HL-60/S4 treated with phorbol 12-myristate 13-acetate at 8.2 ng/mL for 4 days and 3 days (cell line): ENCODE data around the gene AR.

ENCODE experiments used
- in situ Hi-C: fragments of 300-500 bp; cut with MboI; formaldehyde crosslinking; loops from 2 replicates; pipeline ENCODE4 v1.15.0; 2022; ENCODE audit warnings: low sequenced_read_pairs

Gene AR

DNA sequence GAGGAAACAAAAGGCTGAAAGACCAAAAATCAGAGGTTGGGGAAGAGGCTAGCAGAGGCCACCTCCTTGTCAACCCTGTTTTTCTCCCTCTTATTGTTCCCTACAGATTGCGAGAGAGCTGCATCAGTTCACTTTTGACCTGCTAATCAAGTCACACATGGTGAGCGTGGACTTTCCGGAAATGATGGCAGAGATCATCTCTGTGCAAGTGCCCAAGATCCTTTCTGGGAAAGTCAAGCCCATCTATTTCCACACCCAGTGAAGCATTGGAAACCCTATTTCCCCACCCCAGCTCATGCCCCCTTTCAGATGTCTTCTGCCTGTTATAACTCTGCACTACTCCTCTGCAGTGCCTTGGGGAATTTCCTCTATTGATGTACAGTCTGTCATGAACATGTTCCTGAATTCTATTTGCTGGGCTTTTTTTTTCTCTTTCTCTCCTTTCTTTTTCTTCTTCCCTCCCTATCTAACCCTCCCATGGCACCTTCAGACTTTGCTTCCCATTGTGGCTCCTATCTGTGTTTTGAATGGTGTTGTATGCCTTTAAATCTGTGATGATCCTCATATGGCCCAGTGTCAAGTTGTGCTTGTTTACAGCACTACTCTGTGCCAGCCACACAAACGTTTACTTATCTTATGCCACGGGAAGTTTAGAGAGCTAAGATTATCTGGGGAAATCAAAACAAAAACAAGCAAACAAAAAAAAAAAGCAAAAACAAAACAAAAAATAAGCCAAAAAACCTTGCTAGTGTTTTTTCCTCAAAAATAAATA is 179.9 kb downstream of the AR start:
- in situ Hi-C loops, result no loop called here

DNA sequence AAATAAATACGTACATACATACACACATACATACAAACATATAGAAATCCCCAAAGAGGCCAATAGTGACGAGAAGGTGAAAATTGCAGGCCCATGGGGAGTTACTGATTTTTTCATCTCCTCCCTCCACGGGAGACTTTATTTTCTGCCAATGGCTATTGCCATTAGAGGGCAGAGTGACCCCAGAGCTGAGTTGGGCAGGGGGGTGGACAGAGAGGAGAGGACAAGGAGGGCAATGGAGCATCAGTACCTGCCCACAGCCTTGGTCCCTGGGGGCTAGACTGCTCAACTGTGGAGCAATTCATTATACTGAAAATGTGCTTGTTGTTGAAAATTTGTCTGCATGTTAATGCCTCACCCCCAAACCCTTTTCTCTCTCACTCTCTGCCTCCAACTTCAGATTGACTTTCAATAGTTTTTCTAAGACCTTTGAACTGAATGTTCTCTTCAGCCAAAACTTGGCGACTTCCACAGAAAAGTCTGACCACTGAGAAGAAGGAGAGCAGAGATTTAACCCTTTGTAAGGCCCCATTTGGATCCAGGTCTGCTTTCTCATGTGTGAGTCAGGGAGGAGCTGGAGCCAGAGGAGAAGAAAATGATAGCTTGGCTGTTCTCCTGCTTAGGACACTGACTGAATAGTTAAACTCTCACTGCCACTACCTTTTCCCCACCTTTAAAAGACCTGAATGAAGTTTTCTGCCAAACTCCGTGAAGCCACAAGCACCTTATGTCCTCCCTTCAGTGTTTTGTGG is 180.7 kb downstream of the AR start:
- in situ Hi-C loops, result no loop called here

DNA sequence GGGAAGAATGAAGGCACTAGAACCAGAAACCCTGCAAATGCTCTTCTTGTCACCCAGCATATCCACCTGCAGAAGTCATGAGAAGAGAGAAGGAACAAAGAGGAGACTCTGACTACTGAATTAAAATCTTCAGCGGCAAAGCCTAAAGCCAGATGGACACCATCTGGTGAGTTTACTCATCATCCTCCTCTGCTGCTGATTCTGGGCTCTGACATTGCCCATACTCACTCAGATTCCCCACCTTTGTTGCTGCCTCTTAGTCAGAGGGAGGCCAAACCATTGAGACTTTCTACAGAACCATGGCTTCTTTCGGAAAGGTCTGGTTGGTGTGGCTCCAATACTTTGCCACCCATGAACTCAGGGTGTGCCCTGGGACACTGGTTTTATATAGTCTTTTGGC is 181.7 kb downstream of the AR start:
- in situ Hi-C loops, result no loop called here

DNA sequence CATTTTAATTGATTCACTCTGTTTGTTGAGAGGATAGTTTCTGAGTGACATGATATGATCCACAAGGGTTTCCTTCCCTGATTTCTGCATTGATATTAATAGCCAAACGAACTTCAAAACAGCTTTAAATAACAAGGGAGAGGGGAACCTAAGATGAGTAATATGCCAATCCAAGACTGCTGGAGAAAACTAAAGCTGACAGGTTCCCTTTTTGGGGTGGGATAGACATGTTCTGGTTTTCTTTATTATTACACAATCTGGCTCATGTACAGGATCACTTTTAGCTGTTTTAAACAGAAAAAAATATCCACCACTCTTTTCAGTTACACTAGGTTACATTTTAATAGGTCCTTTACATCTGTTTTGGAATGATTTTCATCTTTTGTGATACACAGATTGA is 182.2 kb downstream of the AR start:
- in situ Hi-C loops, result no loop called here

DNA sequence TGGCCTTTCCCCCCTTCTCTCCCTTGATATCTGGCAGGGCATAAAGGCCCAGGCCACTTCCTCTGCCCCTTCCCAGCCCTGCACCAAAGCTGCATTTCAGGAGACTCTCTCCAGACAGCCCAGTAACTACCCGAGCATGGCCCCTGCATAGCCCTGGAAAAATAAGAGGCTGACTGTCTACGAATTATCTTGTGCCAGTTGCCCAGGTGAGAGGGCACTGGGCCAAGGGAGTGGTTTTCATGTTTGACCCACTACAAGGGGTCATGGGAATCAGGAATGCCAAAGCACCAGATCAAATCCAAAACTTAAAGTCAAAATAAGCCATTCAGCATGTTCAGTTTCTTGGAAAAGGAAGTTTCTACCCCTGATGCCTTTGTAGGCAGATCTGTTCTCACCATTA is 183.8 kb downstream of the AR start:
- in situ Hi-C loops, result no loop called here

DNA sequence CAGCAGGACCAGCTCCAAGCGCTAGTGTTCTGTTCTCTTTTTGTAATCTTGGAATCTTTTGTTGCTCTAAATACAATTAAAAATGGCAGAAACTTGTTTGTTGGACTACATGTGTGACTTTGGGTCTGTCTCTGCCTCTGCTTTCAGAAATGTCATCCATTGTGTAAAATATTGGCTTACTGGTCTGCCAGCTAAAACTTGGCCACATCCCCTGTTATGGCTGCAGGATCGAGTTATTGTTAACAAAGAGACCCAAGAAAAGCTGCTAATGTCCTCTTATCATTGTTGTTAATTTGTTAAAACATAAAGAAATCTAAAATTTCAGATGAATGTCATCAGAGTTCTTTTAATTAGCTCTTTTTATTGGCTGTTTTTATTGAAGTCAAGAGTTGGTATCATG is 186.5 kb downstream of the AR start:
- in situ Hi-C loops, result no loop called here

DNA sequence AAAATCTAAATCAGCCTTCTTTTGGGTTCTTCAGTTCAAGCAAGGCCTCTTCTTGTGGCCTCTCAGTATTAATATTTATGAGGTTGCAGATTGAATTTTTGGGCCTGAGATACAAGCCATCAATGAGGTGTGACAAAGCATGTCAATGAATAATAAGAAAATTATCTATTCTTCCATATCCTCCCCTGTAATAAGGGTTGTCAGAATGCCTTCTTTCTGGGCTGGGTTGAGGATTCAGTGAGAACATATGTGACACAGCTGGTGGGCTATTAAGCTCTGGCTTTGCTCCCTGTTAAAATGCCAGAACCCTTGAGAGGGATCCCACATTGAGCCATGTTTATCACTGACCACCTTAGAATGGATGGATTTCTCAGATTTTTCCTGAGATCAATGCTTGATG is 187.2 kb downstream of the AR start:
- in situ Hi-C loops, result no loop called here

DNA sequence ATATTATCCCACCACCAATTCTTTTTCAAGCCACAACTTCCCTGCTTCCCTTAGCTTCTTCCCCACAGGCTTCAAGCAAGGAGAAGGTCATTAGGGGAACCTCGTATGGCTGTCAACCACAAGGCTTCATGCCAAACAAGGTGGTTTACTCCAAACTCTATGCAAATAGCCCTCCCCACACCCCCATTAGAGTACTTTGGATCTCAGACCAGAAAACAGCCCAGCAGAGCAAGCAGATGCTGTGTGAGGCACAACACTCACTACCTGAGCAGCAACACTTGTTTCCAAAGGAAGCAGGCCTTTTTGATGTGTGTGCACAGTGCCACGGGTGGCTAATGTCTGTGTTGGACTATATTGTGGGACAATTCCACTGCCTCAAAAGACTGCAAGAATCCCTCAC is 189.0 kb downstream of the AR start:
- in situ Hi-C loops, result no loop called here

DNA sequence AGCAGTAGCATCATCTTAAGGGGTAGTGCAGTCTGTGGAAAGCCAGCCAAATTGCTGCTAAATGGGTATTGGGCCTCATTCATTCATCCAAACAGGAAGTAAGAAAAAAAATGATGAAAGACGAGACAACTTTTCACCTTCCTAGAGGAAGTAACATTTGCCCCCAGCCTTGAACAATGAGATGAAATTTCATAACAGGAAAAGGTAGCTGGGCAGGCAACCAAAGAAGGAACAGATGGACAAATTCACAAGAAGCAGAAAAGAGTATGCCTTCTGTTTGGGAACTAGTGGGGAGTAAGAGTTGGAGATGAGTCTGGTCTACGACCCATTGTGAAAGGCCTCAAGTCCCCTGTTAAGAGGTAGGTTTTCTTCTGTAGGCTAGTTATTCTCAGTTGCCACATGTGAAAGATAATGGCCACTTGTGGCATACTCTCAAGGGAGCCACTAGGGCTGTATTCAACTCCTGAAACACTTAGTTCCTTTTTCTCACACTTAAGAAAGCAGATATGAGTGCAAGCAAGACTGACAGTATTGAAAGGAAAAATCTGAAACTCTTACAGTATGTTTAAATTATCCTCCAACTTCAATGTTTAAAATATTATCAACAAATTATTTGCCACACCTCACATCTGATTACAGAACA is 190.4 kb downstream of the AR start:
- in situ Hi-C loops, result no loop called here

DNA sequence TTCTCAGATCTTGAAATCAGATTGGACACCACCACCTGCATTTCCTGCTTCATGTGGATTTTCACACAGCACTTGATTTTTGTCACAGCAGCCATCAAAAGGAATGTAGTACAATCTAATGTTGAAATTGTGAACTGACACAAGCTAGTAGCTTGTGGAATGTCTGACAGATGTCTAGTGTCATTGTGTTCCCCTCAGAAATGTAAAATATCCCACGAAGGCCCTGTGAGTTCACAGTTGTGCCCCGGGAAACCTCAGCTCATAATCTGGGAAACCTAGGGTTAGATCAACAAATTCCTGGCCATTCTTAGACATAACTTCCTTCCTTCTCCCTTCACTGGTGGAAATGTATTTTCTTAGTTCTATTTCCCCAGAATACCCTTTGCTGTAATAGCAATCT is 205.7 kb downstream of the AR start:
- in situ Hi-C loops, result no loop called here

DNA sequence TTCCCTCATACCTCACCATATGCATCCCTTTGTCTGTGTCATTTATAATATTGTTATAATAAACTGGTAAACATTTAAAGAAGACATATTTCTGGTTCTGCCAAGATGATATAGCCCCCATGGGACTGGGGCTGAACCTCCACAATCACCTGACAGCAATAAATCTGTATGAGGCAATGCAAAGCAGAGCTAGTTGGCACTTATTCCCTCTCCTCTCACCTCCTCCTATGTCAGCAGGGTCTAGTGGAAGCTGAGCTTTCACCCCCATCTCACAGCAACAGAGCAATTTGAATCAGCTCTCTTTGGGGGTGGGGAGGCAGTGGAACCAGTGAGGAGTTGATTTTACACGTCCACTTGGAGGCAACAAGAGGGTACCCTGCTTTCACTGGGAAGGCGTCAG is 206.9 kb downstream of the AR start:
- in situ Hi-C loops, result no loop called here

DNA sequence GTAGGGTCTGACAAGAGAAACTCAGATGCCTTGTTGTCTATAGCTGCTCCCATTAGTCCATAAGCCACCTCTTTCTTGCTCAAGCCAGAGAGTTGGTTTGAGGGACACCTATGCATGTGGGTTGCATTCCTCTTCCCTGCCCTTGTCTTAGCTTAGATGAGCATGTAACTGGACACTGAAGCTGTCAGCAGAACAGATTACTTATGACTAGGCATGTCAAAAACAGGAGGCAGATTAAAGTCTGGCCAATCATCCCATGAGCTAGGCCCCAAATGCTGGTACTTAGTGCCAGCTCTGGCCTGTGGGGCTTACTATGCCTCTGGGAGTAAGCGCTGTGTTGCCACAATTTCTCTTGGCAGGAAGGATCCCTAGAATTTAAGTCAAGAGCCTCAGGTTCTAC is 215.2 kb downstream of the AR start:
- in situ Hi-C loops, result no loop called here

DNA sequence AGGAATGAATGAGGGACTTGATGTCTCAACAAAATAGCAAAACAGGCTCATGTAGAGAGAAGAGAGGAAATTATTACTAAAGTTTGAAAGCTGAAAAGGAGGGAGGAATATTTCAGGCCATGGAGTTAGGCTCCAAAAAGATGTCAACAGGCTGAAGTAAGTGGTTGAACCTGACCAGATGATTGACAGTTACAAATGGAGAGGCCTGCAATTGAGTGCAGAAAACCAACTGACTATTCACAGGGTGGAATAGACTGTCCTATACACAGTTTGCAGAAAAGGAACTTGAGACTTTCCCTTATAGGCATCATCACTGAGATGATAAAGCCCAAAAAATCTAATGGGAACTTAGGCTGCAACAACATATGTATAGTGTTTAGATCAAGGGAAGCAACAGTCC is 233.3 kb downstream of the AR start:
- in situ Hi-C loops, result no loop called here

DNA sequence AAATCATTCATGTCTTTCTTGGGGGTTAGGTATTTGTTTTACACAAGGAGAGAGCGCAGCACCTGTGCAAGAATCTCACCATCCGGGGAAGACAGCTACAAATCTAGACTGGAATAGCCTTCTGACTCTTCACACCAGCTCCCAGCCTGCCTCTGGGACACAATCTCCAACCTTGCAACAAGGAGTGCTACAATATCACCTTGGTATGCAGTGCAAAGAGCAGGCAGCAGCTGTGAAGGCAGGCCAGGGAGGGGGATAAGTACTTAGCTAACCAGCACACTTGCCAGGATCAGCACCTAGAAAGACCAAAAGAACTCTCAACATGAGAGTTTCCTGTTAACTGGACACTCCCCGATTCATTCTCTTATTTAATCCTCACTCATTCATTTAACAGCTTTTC is 235.3 kb downstream of the AR start:
- in situ Hi-C loops, result no loop called here
